ENCODE measurements around the gene PDE4D.

GRCh38 chr5:59847586-59847985, 45.9 kb downstream of the PDE4D start:
- TF ChIP-seq CTCF (IDR thresholded peaks at IDR 0.05) (no peak), EZH2 (IDR thresholded peaks at IDR 0.05; ENCODE audit: borderline replicate concordance, insufficient read depth, low read depth, low read length, poor library complexity, severe bottlenecking) (no peak)
